Measurements from ENCODE around the gene ENG.

ENG gene

GRCh38 chr9:127806871-127807270 is 47.6 kb downstream of the ENG start:
- no peak overlapping the region for H3K9ac ChIP-seq (ENCODE audit: low read depth, low read length, poor library complexity, severe bottlenecking)
- TF ChIP-seq CTCF (conservative IDR thresholded peaks at IDR 0.05; ENCODE audit: low read length) (no peak), EZH2phosphoT487 (IDR thresholded peaks at IDR 0.05; ENCODE audit: borderline replicate concordance) (no peak)
- peaks cover 22% of the 10 kb centered on the region for H3K4me1 ChIP-seq (ENCODE audit: insufficient read depth, low read length, poor library complexity, severe bottlenecking)
- peaks cover 40% of the 10 kb centered on the region; the same call in 1 of the 2 replicates for H3K36me3 ChIP-seq (ENCODE audit: insufficient read depth, low read length)
- H2AFZ ChIP-seq (ENCODE audit: low read length), result no peak overlapping the region
- peaks cover 50% of the 10 kb centered on the region for H4K20me1 ChIP-seq (ENCODE audit: insufficient read depth, low read length, poor library complexity, severe bottlenecking)
- peaks cover 62% of the 10 kb centered on the region for H3K79me2 ChIP-seq (ENCODE audit: insufficient read depth, low read length)
- no peaks in the 10 kb centered on the region for H3K9me3 ChIP-seq (ENCODE audit: insufficient read depth, low read depth, low read length)
- peak overlapping the region; percentile 96 for H3K4me2 ChIP-seq (ENCODE audit: low read depth, low read length, poor library complexity, severe bottlenecking)
- H3K27me3 ChIP-seq (ENCODE audit: insufficient read depth, low read length, poor library complexity, severe bottlenecking), result no peaks in the 10 kb centered on the region
- H3K4me3 ChIP-seq (ENCODE audit: low read length, poor library complexity, severe bottlenecking), result no peak overlapping the region
- no peaks in the 10 kb centered on the region for H3F3A ChIP-seq (ENCODE audit: low read depth)
- no peaks in the 10 kb centered on the region for H3K9me2 ChIP-seq (replicated peaks; ENCODE audit: low read depth, low read length)

- TF ChIP-seq EZH2phosphoT487 (IDR thresholded peaks at IDR 0.05; ENCODE audit: borderline replicate concordance) (no peak), CTCF (conservative IDR thresholded peaks at IDR 0.05; ENCODE audit: low read length) (peak; percentile 74)
- H3K9ac ChIP-seq (ENCODE audit: low read depth, low read length, poor library complexity, severe bottlenecking), result peak overlapping the region; percentile 37
- peak overlapping the region; percentile 96 for H3K4me2 ChIP-seq (ENCODE audit: low read depth, low read length, poor library complexity, severe bottlenecking)
- no peaks in the 10 kb centered on the region for H3K9me2 ChIP-seq (replicated peaks; ENCODE audit: low read depth, low read length)
- peak overlapping the region; percentile 43 for H3K4me3 ChIP-seq (ENCODE audit: low read length, poor library complexity, severe bottlenecking)
- H3K79me2 ChIP-seq (ENCODE audit: insufficient read depth, low read length), result peaks cover 62% of the 10 kb centered on the region
- no peaks in the 10 kb centered on the region for H3K9me3 ChIP-seq (ENCODE audit: insufficient read depth, low read depth, low read length)
- H4K20me1 ChIP-seq (ENCODE audit: insufficient read depth, low read length, poor library complexity, severe bottlenecking), result peaks cover 50% of the 10 kb centered on the region
- peaks cover 36% of the 10 kb centered on the region; the same call in 1 of the 2 replicates for H3K36me3 ChIP-seq (ENCODE audit: insufficient read depth, low read length)
- peaks cover 30% of the 10 kb centered on the region for H3K4me1 ChIP-seq (ENCODE audit: insufficient read depth, low read length, poor library complexity, severe bottlenecking)
- no peaks in the 10 kb centered on the region for H3K27me3 ChIP-seq (ENCODE audit: insufficient read depth, low read length, poor library complexity, severe bottlenecking)
- no peaks in the 10 kb centered on the region for H3F3A ChIP-seq (ENCODE audit: low read depth)
- no peak overlapping the region for H2AFZ ChIP-seq (ENCODE audit: low read length)
These were observed 48.8 kb downstream of the ENG start for GRCh38 chr9:127805620-127806019.

DNA sequence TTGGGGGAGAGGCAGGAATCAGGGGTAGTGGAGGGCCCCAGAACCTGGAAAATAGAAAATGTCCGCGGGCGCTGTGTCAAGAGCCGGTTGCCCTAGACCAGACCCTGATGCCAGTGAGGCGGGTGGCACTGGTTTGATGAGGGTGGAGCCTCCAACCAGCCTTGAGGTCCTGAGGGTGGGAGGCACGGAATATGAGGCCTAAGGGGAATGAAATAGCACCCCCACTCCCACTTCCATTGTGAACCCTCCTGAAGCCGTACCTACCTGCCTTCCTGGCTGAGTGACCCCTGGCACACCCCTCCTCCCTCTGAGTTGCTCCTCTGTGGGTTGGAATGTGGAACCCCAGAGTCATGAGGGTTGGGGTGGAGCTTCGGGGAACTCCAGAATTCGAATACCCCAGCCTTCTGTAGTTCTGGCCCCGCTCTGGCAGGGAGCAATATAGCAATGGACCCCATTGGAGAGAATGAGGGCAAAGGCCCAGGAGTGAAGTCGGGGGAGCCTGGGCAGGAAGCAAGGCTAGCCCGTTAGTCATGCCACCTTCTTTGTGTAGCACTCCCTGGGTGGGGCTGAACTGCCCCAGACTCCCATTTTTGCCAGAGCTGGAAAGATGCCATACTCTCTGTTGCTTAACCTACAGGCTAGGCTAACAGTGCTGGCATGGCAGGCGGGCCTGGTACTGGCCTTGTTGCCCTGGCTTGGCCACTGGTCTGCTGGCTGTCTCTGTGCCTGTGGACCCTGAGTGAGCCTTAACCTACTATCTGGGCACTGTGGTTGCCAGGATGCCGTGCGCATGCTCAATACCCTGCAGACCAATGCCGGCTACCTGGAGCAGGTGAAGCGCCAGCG is 50.7 kb downstream of the ENG start:
- Histone ChIP-seq H3F3A (ENCODE audit: low read depth) (no peaks in the 10 kb centered on the region), H3K4me3 (ENCODE audit: low read length, poor library complexity, severe bottlenecking) (peak overlapping the region; percentile 99), H3K27me3 (ENCODE audit: insufficient read depth, low read length, poor library complexity, severe bottlenecking) (no peaks in the 10 kb centered on the region), H3K9ac (ENCODE audit: low read depth, low read length, poor library complexity, severe bottlenecking) (peak overlapping the region; percentile 99), H3K4me1 (ENCODE audit: insufficient read depth, low read length, poor library complexity, severe bottlenecking) (peaks cover 43% of the 10 kb centered on the region), H3K79me2 (ENCODE audit: insufficient read depth, low read length) (peaks cover 52% of the 10 kb centered on the region), H3K9me3 (ENCODE audit: insufficient read depth, low read depth, low read length) (no peaks in the 10 kb centered on the region), H2AFZ (ENCODE audit: low read length) (no peak overlapping the region), H3K4me2 (ENCODE audit: low read depth, low read length, poor library complexity, severe bottlenecking) (peak overlapping the region; percentile 96), H3K9me2 (replicated peaks; ENCODE audit: low read depth, low read length) (no peaks in the 10 kb centered on the region), H4K20me1 (ENCODE audit: insufficient read depth, low read length, poor library complexity, severe bottlenecking) (peaks cover 47% of the 10 kb centered on the region), H3K36me3 (ENCODE audit: insufficient read depth, low read length) (peaks cover 22% of the 10 kb centered on the region; the same call in 1 of the 2 replicates)
- TF ChIP-seq EZH2phosphoT487 (IDR thresholded peaks at IDR 0.05; ENCODE audit: borderline replicate concordance), result no peak
- TF ChIP-seq CTCF (conservative IDR thresholded peaks at IDR 0.05; ENCODE audit: low read length), result no peak

Data from Loucy (cell line).